CD4-positive, alpha-beta T cell treated with Interferon gamma for 1 hour (primary cell): Measurements from ENCODE around the gene SMAD9.

Source experiments
- DNase-seq: peaks from one replicate; pipeline ENCODE4 v3.0.0-alpha.2; 2020

The SMAD9 gene

DNA sequence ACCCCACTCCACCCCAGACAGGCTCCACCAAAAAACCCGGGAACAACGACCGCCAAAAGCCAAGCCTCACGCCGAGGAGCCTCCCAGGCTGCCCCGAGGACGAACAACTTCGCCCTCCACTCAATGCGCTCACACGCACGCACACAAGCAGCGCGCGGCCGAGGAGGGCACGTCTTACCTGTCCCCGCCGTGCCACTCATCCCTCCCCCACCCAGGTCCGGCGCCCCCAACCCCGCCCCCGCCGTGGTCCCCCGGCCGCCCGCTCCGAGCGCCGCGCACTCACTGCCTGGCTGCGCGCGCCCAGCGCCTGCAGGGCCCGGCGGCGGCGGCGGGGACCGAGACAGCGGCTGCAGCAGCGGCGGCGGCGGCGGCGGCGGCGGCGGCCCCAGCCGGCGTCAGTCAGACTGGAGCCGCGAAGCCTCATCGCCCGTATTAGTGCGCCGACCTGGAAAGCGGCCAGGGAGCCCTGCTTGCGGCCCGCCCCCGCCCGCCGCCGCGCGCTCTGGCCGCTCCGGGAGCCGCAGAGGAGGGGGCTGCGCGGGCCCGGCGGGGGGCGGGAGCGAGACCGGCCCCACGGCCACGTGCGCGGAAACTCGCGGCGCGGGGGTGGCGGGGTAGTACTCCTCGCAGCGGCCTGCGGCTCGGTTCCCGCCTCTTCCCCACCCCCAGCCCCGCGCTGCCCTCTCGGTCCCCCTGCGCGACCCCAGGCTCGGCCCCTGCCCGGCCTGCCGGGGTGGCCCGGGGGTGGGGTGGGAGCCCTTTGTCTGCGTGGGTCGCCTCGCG, at the start of gene SMAD9:
Gene SMAD9 (minus strand): TSS at position 406 of the 783 bp plus-strand sequence. CDS start 40,549 bp downstream, outside the sequence.
- DNase-seq: no peak

DNA sequence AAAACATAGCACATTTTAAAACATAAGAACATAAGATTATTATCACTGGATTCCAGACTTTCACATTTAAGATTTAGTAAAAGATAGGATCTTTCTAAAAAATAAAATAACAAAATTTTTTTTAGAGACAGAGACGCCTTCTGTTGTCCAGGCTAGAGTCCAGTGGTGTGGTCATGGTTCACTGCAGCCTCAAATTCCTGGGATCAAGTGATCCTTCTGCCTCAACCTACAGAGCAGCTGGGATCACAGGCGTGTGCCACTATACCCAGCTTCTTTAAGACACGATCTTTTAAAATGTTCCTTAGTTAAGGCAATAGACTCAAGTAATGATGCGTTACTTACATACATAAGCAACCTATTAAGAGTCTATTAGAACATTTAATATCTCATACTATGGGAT, 46.4 kb upstream of the SMAD9 start:
- no peak for DNase-seq

DNA sequence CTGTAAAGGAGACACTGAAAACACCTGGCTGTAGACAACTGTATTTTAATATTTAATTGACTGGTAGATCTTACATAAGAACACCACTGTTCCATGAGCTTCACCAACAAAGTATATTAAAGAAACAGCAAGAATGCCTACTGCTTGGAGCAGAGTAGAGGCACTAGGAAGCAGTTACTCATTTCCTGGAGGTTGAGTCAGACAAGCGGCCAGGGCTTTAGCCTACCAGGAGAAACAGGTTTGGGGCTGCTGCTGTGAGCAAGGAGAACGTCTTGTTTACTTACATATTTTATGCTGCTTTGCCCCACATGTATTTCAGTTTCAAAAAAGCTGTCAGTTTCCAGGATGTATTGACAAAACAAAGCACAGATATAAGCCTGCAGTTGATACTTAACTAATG, 45.7 kb upstream of the SMAD9 start:
- no peak for DNase-seq

DNA sequence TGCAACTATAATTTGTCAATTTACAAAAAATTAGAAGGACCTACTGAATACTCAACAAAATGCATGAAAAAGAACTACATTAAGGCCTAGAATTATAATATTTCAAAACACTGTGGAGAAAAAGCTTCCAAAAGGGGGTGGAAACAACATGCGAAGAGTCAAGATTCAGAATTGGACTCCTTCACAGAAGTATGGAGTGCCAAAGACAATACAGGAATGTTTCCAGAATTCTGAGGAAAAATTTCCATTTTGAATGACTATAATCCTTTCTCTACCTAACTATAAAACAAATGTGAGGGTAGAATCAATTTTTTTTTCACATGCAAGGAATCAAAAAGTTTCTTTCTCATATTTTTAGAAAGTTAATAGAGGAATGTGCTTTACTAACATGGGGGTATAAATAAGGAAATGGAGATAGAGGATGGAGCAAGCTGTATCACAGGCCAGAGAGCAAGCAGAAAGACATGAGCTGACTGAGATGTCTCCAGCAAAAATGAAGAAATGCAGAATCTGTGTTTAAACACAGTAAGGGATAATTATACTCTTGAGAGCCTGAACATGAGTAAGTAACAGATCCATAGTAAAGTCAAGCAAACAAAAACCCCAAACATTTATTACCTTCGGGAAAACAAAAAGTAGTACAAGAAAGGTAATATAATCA, 39.5 kb upstream of the SMAD9 start:
- DNase-seq: no peak

DNA sequence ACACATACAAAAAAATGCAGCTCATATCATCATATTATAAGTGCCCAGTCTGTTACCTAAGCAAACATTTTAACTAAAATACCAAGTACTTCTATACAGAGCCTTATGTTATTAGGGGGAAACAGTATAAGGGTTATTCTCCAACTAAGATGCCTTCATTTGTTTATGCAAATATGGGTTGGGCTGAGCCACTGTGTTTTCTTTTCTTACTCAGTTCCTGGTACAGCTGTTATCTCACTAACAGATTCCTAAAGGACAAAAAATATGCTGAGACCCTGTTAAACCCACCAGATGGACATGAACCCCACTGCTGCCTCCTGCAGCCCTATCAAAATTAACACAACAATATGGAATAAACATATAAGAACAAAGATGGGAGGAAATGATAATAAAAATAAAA, 34.5 kb upstream of the SMAD9 start:
- no peak for DNase-seq

DNA sequence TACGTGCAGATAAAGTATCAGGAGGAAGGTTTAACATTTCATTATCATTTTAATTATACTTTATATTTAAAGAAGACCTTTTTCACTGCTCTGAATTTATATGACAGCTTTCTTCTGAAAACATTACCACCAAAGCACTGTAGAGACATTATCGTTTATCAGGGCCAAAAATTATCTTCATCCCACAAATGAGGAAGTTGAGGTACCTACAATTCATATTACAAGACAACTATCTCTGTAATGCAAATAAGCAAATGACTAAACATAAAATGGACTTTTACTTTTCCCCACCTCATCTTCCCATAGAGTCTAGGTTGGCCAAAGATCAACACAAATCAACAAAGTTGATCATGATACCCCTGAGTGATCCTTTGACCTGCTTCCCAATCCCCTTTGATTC, 30.9 kb upstream of the SMAD9 start:
- no peak for DNase-seq

DNA sequence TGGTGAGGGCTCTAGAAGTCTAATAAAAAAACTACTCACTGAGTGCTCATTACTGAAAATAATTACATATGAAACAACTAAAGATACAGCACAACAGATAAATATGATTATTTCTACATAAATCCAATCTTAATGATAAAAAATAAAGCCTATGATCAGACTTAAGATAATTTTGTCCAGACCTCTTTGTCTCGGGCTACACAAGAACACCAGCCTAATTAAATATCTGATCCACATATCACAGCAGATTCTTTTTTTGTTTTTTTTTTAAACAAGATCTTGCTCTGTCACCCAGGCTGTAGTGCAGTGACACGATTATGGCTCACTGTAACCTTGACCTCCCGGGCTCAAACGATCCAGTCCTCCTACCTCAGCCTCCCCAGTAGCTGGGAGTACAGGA, 30.3 kb upstream of the SMAD9 start:
- DNase-seq: no peak

DNA sequence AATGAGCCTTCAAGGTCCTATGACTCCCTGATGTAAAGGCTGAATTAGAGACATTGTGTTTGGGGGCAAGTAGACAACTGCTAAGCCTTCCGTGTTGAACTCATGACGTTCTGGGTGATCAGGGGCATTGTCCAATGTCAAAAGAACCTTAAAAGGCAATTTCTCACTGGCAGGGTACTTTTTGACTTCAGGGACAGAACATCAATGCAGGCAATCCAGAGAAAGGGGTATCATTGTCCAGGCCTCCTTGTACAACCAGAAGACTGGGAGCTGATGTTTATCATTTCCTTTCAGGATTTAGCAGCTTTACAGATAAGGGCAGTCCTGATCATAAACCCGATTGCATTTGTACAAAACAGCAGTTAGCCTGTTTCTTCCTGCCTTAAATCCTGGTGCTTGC, 25.0 kb upstream of the SMAD9 start:
- DNase-seq: no peak

DNA sequence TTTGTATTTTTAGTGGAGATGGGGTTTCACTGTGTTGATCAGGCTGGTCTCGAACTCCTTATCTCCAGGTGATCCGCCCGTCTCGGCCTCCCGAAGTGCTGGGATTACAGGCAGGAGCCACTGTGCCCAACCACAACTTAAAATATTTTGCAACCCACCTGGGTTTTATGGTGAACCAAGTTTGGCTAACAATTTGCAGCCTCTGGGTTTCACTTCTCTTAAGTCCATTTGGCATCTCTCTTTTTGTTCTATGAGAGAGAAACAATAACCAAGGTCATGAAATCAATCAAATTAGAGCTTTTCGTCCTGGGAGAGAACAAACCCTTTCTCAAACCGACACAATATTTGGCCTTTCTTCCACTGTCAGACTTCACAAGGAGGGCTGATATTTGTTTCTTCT, 5.6 kb upstream of the SMAD9 start:
- DNase-seq: no peak

DNA sequence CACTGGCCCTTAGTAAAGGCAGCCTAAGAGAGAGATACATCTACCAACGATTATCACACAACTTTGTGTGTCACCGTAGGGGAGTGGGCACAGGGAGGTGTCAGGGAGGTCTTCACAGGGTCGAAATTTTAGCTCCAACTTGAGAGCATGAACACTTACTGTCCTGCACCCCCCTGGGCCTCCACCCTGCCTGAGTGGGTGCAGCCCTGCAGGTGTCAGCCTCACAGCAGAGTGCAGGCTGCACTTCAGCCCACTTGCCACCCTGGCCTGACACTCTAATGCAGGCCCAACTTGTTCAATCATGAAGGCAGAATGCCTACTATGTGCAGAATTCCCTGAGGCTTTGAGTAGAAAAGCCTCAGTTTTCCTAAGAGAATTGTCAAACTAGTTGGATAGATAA, 4.0 kb upstream of the SMAD9 start:
- DNase-seq: no peak

DNA sequence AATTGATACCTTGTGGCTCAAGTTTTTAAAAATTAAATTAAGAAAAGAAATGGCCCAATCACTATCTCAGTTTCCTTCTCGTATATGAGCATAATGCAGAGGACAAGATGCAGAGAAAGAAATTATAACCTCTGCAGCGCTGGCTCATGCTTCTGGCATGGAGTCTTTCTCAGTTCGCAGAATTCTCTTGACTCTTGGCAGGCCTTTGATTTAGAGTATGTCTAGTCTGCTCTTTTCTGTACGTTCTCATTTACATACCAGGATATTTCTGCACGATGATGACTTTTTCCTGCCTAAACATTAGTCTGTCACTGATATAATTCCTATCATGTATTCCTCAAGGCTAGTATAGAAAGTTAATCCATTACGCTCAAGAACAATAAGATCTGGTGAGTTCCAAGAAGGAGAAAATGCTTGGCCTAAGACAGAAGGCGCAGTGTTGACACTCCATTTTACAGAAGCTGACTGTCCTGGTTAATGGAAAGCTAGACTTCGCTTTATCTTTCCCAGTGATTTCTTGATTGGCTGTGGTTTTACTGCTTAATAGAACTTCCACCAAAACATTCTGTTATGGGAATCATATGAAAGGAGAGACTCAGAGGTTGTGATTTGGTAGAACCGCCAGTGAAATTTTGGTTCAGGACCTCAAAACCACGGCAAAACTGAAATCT, 1.7 kb upstream of the SMAD9 start:
- DNase-seq: no peak

DNA sequence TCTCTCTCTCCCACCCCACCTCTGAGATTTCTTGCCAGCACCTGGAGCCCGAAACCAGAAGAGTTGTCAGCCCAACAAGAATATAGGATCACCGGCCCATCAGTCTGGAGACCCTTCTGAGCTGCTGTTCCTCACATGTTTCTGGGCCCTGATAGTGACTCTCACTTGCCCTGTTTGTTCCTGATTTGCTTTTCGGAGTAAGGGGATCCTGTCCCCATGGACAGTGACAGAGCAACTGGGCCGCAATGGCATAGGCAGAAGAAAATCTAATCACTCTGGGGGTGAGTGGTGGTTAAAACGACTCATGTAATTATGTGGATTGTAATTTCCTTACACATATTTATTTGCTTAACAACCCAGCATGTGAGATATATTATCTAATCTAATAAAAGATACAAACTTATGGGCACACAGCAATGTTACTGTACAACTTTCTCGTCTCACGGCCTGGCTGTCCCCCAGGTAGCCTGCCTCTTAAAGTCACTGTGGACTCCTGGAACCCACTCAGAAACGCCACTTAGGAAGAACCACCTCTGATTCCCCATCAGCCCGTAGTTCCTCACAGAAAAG, 663 bp upstream of the SMAD9 start:
- no peak for DNase-seq

DNA sequence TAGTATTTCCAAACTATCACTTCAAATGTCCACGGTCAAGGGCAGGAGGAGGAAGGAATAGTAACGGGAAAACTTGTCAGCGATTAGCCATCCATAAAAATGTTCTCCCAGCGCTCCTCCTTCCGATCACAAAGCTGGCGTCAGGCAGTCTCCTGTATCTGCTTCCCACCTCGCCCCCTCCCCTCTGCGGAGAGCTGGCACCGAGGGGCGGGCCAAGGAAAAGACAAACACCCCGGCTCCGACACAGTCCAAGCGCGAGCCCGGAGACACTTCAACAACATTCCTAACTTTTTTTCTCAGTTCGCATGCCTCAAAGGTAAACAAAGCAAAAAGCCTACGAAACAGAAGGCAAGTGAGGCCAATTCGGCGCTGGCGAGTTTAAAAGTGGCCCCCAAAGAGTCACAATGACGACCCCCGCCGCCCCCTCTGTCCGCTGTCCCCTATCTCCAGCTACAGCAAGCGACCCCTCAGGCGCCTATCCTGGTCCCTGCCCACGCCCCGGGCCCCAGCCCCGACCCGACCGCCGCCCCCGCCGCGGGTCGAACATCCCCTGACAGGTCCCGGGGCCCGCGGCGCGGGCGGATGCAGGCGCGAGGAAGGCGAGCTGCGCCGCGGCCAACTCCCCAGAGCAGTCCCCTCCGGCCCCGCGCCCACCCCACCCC, 736 bp downstream of the SMAD9 start:
- no peak for DNase-seq

DNA sequence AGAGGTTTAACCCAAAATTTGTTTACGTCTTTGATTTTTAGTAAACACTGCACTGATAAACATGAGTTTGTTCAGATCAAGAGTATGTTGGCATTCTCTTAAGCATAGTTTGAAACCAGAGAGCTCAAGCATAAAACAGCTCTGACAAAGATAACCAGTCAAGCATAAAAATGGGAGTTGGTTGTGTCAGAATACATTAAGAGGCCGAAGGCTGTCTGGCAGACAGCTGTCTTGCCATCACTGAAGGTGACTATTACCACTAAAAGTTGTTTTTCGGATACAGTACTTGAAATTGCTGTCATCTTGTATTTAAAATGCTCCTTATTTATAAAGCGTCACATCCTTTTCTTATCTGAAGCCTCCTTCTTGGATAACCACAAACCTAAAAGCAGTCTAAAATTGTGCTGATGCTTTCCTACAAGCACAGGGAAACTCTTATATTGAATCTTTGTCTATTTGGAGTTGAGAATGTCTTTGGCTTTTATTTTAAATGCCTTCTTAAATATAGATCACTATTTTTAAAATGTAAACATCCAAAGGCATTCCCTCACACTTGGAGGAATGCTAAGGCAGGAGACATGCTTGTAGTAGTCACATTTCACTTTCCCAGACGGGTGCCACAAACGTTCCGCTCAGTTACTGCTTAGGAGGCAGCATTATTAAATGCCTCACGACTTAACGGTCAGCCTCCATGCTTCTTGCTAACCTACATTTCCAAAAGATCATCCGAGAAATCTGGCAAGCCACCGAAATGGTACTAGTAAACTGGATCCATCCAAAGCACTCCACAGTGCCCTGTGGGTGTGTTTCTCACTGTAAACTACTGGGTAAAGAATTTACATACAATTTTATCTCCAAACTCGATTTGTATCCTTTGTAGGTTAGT, 1.5 kb downstream of the SMAD9 start:
- no peak for DNase-seq

DNA sequence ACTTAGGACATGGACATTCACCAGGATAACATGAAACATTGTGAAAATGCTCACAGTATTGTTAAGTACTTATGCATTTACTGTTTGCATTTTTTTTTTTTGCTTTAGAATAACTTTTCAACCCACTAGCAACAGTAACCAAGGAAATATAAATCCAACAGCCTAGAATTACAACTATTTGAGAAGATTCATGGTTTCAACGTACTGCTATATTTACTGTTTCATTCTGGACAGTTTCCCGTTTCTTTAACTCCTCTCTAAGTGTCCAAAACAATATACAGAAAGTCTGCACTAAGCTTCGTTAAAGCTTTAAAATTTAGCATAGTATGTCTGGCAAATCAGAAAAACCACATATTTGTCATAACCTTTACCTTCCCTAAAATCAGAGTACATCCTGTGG, 2.7 kb downstream of the SMAD9 start:
- no peak for DNase-seq

DNA sequence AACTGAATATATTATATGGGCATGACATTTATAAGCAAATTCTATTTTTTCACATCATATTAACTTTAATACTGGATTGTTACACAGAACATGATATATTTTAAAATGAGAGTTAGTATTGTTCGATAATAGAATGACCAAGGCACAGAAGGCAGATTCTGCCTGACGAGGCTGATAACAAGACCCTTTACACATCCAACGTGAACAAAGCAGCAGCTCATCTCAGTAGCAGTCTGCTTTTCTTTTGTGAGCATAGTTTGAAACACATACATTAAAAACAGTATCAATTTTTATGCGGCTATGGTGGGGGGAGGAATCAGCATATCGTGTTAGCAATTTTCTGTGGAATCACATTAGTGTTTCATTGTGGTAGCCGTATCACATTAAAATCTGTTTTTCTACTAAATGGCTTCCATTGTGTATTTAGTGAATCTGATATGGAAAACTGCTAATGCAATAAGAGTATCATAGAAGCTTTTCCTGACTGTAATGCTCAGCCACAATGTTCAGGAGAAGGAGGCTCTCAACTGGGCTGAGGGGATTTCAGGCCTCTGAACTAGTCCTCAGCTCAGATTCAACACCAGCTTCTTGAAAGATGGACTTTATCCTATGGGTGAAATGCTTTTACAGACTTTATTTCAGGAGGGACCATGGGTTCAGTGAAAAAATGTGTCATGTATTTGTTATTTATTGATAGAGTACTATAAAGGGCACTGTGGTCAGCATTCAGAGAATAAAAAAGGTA, 4.0 kb downstream of the SMAD9 start:
- no peak for DNase-seq

DNA sequence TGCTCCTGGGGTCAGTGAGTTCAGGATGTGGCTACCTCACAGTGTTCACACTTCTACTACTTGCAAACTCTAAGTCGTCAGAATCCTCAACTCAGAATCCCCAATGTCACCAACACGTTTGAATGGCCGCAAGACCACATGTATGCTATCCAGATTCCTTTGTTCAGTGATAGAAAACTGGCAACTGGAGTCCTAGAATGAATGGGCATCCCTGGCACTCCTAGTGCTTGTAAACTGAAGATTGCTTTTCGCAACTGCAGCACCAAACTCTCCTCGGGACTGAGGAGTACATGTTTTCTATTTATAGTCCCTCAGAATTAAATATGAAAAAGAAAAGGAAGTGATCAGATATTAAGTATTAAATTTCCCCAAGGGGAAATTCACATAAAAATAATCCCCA, 4.9 kb downstream of the SMAD9 start:
- no peak for DNase-seq

DNA sequence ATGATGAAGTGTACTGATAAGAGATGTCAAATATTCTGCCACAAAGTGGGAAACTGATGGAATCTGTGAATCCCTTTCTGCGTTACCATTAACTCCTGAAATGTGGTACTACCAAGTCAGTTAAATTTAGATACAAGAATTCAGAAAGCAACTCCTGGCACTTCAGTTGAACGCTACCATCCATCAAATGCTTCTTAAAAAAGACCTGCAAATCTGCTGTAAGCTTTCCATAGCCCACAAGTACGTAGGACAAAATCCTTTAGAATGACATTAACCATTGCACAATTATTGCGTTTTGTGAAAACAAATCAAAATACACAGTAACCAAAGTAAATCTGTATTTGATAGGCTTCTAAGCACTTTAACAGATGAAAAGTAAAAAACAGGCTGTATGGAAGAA, 5.4 kb downstream of the SMAD9 start:
- no peak for DNase-seq

DNA sequence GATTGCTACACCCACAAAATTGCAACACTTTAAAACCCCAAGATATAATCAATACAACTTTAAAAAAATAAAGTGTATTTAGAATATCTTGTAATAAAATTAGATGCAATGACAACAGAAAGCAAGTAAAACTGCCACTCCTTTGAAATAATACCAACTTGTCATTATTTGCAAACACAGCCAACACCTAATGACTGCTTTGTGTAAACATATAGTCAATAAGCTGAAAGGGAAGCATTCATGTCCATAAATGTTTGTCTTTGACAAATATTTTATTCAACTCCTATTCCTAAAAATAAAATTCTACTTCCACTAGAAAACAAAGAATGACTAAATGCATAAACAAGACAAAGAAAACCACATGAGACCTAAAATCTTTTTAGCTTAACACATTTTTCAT, 6.6 kb downstream of the SMAD9 start:
- no peak for DNase-seq

DNA sequence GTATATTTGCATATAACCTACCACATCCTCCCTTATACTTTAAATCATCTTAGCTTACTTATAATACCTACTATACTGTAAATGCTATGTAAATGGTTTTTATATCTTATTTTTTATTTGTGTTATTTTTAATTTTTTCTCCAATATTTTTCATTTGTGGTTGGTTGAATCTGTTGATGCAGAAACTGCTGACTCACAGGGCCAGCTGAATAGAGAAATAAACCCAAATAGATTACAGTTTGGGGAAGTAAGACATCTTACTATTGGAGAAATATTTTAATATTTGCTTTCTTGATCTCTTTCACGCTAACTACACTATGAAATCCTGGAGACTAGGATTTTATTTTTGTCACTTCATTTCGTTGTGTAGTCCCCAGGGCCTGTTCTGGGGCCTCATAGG, 7.1 kb downstream of the SMAD9 start:
- no peak for DNase-seq

DNA sequence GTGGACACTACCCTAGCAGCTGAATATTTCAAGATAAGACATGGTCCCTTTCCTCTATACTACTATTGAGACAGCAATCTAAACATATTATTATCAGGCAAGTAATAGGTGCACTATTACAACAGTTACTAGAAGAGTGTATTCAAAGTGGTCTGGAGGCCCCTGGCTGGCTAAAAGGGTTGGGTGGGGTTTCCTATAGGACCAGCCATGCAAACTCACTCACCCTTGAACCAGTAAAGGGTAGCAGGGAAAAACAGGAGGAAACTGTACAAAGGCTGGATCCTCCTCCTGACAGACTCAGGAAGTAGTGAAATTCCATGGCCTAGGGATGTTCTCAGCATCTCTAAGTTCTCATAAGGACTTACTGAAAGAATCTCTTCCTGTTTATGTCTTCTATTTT, 7.7 kb downstream of the SMAD9 start:
- no peak for DNase-seq

DNA sequence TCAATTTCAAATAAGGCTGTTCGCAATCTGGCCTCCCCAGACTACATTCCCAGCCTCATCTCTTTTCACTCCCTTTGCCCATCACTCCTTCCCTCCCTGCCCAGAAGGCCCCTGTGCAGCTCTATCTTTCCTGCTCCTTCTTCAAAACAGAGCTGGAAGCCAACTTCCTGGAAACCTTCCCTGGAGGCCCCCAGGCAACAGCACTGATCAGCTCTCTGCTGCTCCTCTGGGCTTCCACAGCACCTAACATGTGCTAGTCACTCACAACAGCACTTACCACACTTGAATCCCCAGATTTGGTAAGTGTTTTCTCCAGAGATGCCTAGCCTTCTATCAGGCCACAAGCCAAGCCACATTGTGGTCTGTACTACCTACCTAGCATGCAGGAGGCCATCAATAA, 9.5 kb downstream of the SMAD9 start:
- no peak for DNase-seq
